Iris pigment epithelial cell (primary cell): ENCODE results near the gene RPL19.
A peak's percentile ranks its signal among the peaks of the same experiment; 100 is the strongest.
"Not testable (repeated sequence)": the region's sequence is repeated elsewhere in the genome, so short reads cannot be mapped to it uniquely, and the experiment has no call there.

Source experiments
- DNase-seq: peaks from one replicate; pipeline ENCODE4 v3.0.0-alpha.2; 2011; ENCODE audit warnings: low read depth

RPL19 gene

DNA sequence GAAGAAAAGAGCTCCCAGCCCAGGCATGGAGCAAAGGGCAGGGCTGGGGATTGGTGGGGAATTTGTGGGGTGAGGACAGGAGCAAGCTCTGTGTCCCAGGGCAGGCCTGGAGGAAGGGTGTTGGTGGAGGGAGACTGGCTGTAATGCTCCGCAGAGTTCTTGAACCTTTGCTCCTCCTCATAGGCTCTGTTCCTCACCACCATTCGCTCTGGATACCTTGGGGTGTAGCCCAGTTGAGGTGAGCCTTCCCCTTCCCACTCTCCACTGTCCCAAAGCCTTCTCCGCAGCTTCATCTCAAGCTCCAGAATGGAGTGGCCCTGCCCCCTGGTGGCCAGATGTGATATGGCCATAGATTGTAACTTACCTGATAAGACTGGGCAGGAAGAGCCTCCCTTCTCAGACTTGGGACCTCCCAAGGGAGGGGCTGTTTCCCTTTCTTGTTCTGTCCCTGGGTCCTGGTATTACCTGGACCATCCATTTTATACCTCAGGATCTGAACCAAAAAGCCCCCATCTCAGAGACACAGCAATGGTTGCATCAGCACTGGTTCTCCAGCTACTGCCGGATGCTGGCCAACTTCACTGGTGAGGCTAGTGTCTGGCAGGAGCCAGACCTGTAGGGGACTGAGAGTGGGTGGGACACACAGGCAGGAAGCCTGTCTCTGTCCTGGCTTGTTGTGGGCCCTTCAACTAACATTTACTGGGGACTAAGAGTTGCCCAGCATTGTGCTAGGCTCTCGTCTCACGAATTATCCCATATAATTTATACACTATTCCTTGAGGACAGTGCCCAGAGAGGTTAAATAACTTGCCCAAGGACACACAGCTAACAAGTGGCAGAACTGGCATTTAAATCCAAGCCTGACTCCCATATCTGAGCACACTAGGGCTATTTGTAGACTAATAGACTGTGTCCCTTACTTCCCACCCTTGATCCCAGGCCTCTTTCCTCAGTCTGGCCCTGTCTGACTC lies 44.8 kb downstream of the RPL19 start:
- peak; percentile 73 for DNase-seq

DNA sequence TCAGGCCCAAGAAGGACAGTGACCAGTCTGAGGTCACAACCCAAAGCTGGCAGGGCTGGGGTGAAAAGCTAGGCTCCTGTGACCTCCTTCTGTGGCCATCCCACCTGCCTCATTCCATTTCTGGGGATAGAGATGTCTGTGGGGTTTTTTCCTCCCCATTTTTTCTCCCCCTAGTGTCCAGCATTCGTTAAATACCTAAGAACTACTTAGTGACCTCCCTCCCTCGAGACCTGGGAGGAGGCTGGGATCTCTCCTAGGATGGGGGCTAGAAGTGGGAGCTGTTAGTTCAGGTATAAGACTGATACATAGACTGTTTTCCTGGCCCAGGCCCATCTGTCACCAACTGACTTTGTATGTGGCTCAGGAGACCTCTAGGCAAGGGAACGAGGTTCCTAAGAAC lies 46.2 kb downstream of the RPL19 start:
- no peak for DNase-seq

- not testable (repeated sequence) for DNase-seq
Observed at GRCh38 chr17:39250076-39250475, 50.0 kb downstream of the RPL19 start.

- DNase-seq: no peak
Observed at GRCh38 chr17:39251997-39252396, 51.9 kb downstream of the RPL19 start.

GRCh38 chr17:39252788-39253460 lies 52.8 kb downstream of the RPL19 start:
- no peak for DNase-seq
